GM12891 (cell line): Measurements from ENCODE around the gene GMEB1.

Source experiments
- POLR2AphosphoS5 ChIP-seq: IDR thresholded peaks from 2 replicates; pipeline ENCODE4 v1.6.1; 2011; ENCODE audit warnings: low read depth, low read length, control low read depth
- TAF1 ChIP-seq: IDR thresholded peaks from 2 replicates; pipeline ENCODE4 v1.6.1; 2011; ENCODE audit warnings: low read depth, low read length, control low read depth

- TF ChIP-seq POLR2AphosphoS5, result no peak
- TF ChIP-seq TAF1, result no peak; the same call in 1 of the 2 replicates
Measured at GRCh38 chr1:28648008-28648473, 20.5 kb upstream of the GMEB1 start.
